AG10803 (cell line): ENCODE data around the gene KIAA1755.

Experiments
- DNase-seq: peaks from one replicate; pipeline ENCODE4 v3.0.0; 2010; ENCODE audit warnings: low read depth
- H3K4me3 ChIP-seq: 2 replicates; pipeline ENCODE4 v1.5.1; 2011; ENCODE audit warnings: mild to moderate bottlenecking, low read length, control low read depth
- TF ChIP-seq, protein P1 (sequence below): conservative IDR thresholded peaks from 2 replicates; pipeline ENCODE4 v1.5.1; 2011; ENCODE audit warnings: mild to moderate bottlenecking, low read length, control low read depth, inconsistent platforms

The KIAA1755 gene

GRCh38 chr20:38297916-38298674 lies 37.6 kb upstream of the KIAA1755 start:
- TF ChIP-seq, protein P1, sequence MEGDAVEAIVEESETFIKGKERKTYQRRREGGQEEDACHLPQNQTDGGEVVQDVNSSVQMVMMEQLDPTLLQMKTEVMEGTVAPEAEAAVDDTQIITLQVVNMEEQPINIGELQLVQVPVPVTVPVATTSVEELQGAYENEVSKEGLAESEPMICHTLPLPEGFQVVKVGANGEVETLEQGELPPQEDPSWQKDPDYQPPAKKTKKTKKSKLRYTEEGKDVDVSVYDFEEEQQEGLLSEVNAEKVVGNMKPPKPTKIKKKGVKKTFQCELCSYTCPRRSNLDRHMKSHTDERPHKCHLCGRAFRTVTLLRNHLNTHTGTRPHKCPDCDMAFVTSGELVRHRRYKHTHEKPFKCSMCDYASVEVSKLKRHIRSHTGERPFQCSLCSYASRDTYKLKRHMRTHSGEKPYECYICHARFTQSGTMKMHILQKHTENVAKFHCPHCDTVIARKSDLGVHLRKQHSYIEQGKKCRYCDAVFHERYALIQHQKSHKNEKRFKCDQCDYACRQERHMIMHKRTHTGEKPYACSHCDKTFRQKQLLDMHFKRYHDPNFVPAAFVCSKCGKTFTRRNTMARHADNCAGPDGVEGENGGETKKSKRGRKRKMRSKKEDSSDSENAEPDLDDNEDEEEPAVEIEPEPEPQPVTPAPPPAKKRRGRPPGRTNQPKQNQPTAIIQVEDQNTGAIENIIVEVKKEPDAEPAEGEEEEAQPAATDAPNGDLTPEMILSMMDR = no peak
- no peak for DNase-seq
- H3K4me3 ChIP-seq = no peak overlapping the region

DNA sequence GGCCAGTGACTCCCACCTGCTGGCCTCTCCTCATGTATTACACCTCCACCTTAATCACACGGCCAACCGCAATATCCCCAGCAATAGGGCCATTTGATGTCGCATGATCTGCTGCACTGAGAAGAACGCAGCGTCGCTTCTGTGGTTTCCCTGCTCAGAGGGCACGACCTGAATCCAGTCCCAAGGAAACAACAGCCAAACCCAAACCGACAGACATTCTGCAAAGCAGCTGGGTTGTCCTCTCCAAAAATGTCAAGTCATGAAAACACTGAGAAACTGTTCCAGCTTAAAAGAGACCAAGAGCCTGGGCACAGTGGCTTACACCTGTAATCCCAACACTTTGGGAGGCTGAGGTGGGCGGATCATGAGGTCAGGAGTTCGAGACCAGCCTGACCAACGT lies 35.9 kb upstream of the KIAA1755 start:
- TF ChIP-seq, protein P1 = no peak
- no peak for DNase-seq
- H3K4me3 ChIP-seq = no peak overlapping the region

- H3K4me3 ChIP-seq = no peak overlapping the region
- TF ChIP-seq, protein P1 = no peak
- DNase-seq = no peak
Observed at GRCh38 chr20:38295811-38296210, 35.3 kb upstream of the KIAA1755 start.

DNA sequence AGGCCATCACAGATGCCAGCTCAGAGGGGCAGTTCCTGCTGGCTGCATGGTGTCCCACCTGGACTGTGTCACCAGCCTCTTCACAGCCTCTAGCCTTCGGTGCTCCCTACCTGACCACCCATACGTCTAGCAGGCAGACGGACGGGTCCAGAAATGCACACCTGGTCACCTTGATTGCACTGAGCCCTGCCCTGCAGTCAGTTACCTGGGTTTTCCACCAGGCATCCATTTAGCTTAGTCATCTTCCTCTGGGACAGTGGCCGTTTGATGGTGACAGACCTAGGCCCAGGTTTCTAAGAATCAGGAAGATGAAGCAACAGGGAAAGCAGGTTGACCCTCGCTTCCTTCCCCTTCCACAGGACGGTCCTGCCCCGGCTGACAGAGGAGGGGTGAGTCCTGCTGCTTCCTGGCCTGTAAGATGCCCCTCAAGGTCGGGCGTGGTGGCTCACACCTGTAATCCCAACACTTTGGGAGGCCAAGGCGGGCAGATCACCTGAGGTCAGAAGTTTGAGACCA lies 33.6 kb upstream of the KIAA1755 start:
- H3K4me3 ChIP-seq = no peak overlapping the region
- DNase-seq = no peak
- TF ChIP-seq, protein P1 = no peak

- H3K4me3 ChIP-seq = no peak overlapping the region
Observed at GRCh38 chr20:38293491-38294065, 33.0 kb upstream of the KIAA1755 start.

GRCh38 chr20:38291966-38292365 lies 31.4 kb upstream of the KIAA1755 start:
- no peak for DNase-seq
- TF ChIP-seq, protein P1 = no peak

More at GRCh38 chr20:38293491-38294065, 33.0 kb upstream of the KIAA1755 start:
- TF ChIP-seq, protein P1 = no peak
- no peak for DNase-seq

More at GRCh38 chr20:38291966-38292365, 31.4 kb upstream of the KIAA1755 start:
- no peak overlapping the region for H3K4me3 ChIP-seq
